OCI-LY7 (cell line): ENCODE data around the gene METTL8. TPM values are rescaled to one million over a fixed set of nuclear protein-coding genes. Genes with fewer than 3 reads are reported as not detected.

Source experiments
- BruUV-seq: library from RNA; stranded (reverse); fragments of 400-500 nt; replicated peaks from 2 replicates; lab custom pipeline; 2021; lab: Mats Ljungman, UMichigan
- CTCF ChIA-PET: fragments of 300-600 bp; sonication (Branson Sonifier 250); formaldehyde crosslinking; loops from one replicate; lab custom pipeline; 2022; ENCODE audit warnings: antibody characterized with exemption; ENCODE audit not compliant: unreplicated experiment; lab: Charles Lee
- POLR2A ChIA-PET: fragments of 300-600 bp; sonication (Branson Sonifier 250); formaldehyde crosslinking; loops from one replicate; lab custom pipeline; 2022; ENCODE audit warnings: antibody characterized with exemption; lab: Charles Lee
- DNase-seq: peaks from one replicate; pipeline ENCODE4 v3.0.0-alpha.2; 2015; ENCODE audit warnings: low spot score
- H2AFZ ChIP-seq: fragments of 200-600 bp; sonication (generic), shearing (Covaris generic); 2 replicates; pipeline ENCODE4 v1.6.1; 2014; ENCODE audit warnings: mild to moderate bottlenecking, antibody characterized with exemption, low read length, moderate library complexity
- H3K27ac ChIP-seq: fragments of 200-600 bp; sonication (generic); 2 replicates; pipeline ENCODE4 v1.5.1; 2014; ENCODE audit warnings: mixed run types, low read depth, mild to moderate bottlenecking, moderate library complexity, low read length, inconsistent platforms; ENCODE audit not compliant: poor library complexity, severe bottlenecking
- H3K36me3 ChIP-seq: fragments of 200-600 bp; sonication (generic); 2 replicates; pipeline ENCODE4 v1.6.1; 2014; ENCODE audit warnings: mild to moderate bottlenecking, antibody characterized with exemption, low read length, moderate library complexity, mixed read lengths; ENCODE audit not compliant: insufficient read depth
- H3K4me1 ChIP-seq: fragments of 200-600 bp; sonication (generic); 2 replicates; pipeline ENCODE4 v1.5.1; 2014; ENCODE audit warnings: mild to moderate bottlenecking, low read length; ENCODE audit not compliant: insufficient read depth, poor library complexity, severe bottlenecking
- H3K4me2 ChIP-seq: fragments of 200-600 bp; sonication (generic); 2 replicates; pipeline ENCODE4 v1.6.1; 2014; ENCODE audit warnings: mild to moderate bottlenecking, low read length
- H3K4me3 ChIP-seq: fragments of 200-600 bp; sonication (generic); 2 replicates; pipeline ENCODE4 v1.5.1; 2014; ENCODE audit warnings: mild to moderate bottlenecking, low read depth, low read length; ENCODE audit not compliant: poor library complexity, severe bottlenecking
- H3K79me2 ChIP-seq: fragments of 200-600 bp; sonication (generic); 2 replicates; pipeline ENCODE4 v1.6.1; 2016; ENCODE audit warnings: low read depth, mild to moderate bottlenecking, low read length, moderate library complexity, mixed read lengths; ENCODE audit not compliant: insufficient read depth
- H3K9me2 ChIP-seq: fragments of 200-600 bp; sonication (generic); 2 replicates; pipeline ENCODE4 v1.6.1; 2016; ENCODE audit warnings: mild to moderate bottlenecking, low read length, mixed read lengths; ENCODE audit not compliant: insufficient read depth
- H3K9me3 ChIP-seq: fragments of 200-600 bp; sonication (generic); 2 replicates; pipeline ENCODE4 v1.6.1; 2014; ENCODE audit warnings: mild to moderate bottlenecking, mixed run types, low read length, mixed read lengths
- H4K20me1 ChIP-seq: fragments of 200-600 bp; sonication (generic); 2 replicates; pipeline ENCODE4 v1.6.1; 2014; ENCODE audit warnings: mild to moderate bottlenecking, antibody characterized with exemption, low read length, moderate library complexity, mixed read lengths; ENCODE audit not compliant: insufficient read depth
- EZH2phosphoT487 ChIP-seq: fragments of 200-600 bp; sonication (generic); IDR thresholded peaks from 2 replicates; pipeline ENCODE4 v1.6.1; 2018; ENCODE audit warnings: low read depth, borderline replicate concordance, mild to moderate bottlenecking, mixed run types, antibody characterized with exemption, low read length, moderate library complexity, mixed read lengths
- intact Hi-C: fragments of 100-400 bp; cut with micrococcal nuclease; formaldehyde crosslinking; loops from one replicate; pipeline ENCODE4 v1.10.0; 2022; ENCODE audit not compliant: unreplicated experiment
- total RNA-seq, 2 experiments: library from RNA; depleted of rRNA in 1 of 2; stranded (reverse); fragments of >200 nt in 1 of 2; shearing (Covaris generic) in 1 of 2; gene quantifications; 2 replicates each; pipeline ENCODE4 v1.2.3, GENCODE V29; 2014 to 2022
- TF ChIP-seq, protein P1 (sequence below): fragments of 200-600 bp; sonication (generic); conservative IDR thresholded peaks from 2 replicates; pipeline ENCODE4 v1.5.1; 2014; ENCODE audit warnings: mild to moderate bottlenecking, antibody characterized with exemption, low read length, moderate library complexity, mixed read lengths

Gene METTL8
- total RNA-seq, 2 experiments from 2014 or later: 11.8 to 33.0 TPM

- peaks cover 25% of the 10 kb centered on the region for H3K36me3 ChIP-seq
- ChIA-PET CTCF (interaction anchor here (1.2 kb wide), 1 partner anchor 10 kb away, joined by 4 read pairs; no protein-coding TSS in a partner anchor), POLR2A (interaction anchor here (0.7 to 2.9 kb wide), 9 partner anchors 8 to 261 kb away, joined by 3 to 23 read pairs (median 7); no protein-coding TSS in a partner anchor)
- H4K20me1 ChIP-seq: no peaks in the 10 kb centered on the region
- H3K27ac ChIP-seq: no peak overlapping the region
- H3K9me3 ChIP-seq: peaks cover 28% of the 10 kb centered on the region
- intact Hi-C loops: no loop called here
- H3K79me2 ChIP-seq: peaks cover 16% of the 10 kb centered on the region; the same call in 1 of the 2 replicates
- H3K4me2 ChIP-seq: no peak overlapping the region
- TF ChIP-seq, protein P1, sequence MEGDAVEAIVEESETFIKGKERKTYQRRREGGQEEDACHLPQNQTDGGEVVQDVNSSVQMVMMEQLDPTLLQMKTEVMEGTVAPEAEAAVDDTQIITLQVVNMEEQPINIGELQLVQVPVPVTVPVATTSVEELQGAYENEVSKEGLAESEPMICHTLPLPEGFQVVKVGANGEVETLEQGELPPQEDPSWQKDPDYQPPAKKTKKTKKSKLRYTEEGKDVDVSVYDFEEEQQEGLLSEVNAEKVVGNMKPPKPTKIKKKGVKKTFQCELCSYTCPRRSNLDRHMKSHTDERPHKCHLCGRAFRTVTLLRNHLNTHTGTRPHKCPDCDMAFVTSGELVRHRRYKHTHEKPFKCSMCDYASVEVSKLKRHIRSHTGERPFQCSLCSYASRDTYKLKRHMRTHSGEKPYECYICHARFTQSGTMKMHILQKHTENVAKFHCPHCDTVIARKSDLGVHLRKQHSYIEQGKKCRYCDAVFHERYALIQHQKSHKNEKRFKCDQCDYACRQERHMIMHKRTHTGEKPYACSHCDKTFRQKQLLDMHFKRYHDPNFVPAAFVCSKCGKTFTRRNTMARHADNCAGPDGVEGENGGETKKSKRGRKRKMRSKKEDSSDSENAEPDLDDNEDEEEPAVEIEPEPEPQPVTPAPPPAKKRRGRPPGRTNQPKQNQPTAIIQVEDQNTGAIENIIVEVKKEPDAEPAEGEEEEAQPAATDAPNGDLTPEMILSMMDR: no peak
- TF ChIP-seq EZH2phosphoT487: no peak
- no peak for DNase-seq
- BruUV-seq: no TSS peak
- no peak overlapping the region for H2AFZ ChIP-seq
- H3K9me2 ChIP-seq: no peaks in the 10 kb centered on the region
- H3K4me3 ChIP-seq: no peak overlapping the region
- H3K4me1 ChIP-seq: peaks cover 16% of the 10 kb centered on the region
Observed at GRCh38 chr2:171399292-171399691, 34.5 kb downstream of the METTL8 start.

- H3K4me1 ChIP-seq: peaks cover 56% of the 10 kb centered on the region
- H3K27ac ChIP-seq: no peak overlapping the region
- no peaks in the 10 kb centered on the region for H3K9me3 ChIP-seq
- POLR2A ChIA-PET: interaction anchor here (0.6 to 5.3 kb wide), 13 partner anchors 8 to 223 kb away, joined by 3 to 35 read pairs (median 4); no protein-coding TSS in a partner anchor
- H3K4me3 ChIP-seq: no peak overlapping the region
- peak overlapping the region; percentile 35; the same call in 1 of the 2 replicates for H3K4me2 ChIP-seq
- CTCF ChIA-PET: interaction anchor here (0.6 kb wide), 1 partner anchor 20 kb away, joined by 3 read pairs; no protein-coding TSS in a partner anchor
- no peaks in the 10 kb centered on the region for H4K20me1 ChIP-seq
- no peak for TF ChIP-seq EZH2phosphoT487
- TF ChIP-seq, protein P1: no peak
- no peak for DNase-seq
- no TSS peak for BruUV-seq
- peaks cover 16% of the 10 kb centered on the region; the same call in 1 of the 2 replicates for H3K79me2 ChIP-seq
- peaks cover 4% of the 10 kb centered on the region for H3K36me3 ChIP-seq
- intact Hi-C loops: no loop called here
- no peaks in the 10 kb centered on the region for H3K9me2 ChIP-seq
- H2AFZ ChIP-seq: no peak overlapping the region
Observed at GRCh38 chr2:171394164-171394740, 39.5 kb downstream of the METTL8 start.

GRCh38 chr2:171393487-171393886, 40.3 kb downstream of the METTL8 start:
- H3K36me3 ChIP-seq: peaks cover 4% of the 10 kb centered on the region
- intact Hi-C loops: no loop called here
- H3K4me1 ChIP-seq: peaks cover 59% of the 10 kb centered on the region
- no peaks in the 10 kb centered on the region for H3K9me3 ChIP-seq
- H3K79me2 ChIP-seq: peaks cover 16% of the 10 kb centered on the region; the same call in 1 of the 2 replicates
- no peaks in the 10 kb centered on the region for H4K20me1 ChIP-seq
- TF ChIP-seq EZH2phosphoT487: no peak
- TF ChIP-seq, protein P1: no peak
- no peaks in the 10 kb centered on the region for H3K9me2 ChIP-seq
- no peak overlapping the region for H2AFZ ChIP-seq
- no peak for DNase-seq
- peak overlapping the region; percentile 35; the same call in 1 of the 2 replicates for H3K4me2 ChIP-seq
- ChIA-PET POLR2A (interaction anchor here (0.7 to 5.3 kb wide), 11 partner anchors 7 to 389 kb away, joined by 3 to 35 read pairs (median 4); no protein-coding TSS in a partner anchor), CTCF (interaction anchor here (0.6 kb wide), 1 partner anchor 21 kb away, joined by 3 read pairs; no protein-coding TSS in a partner anchor)
- no peak overlapping the region for H3K4me3 ChIP-seq
- no TSS peak for BruUV-seq
- H3K27ac ChIP-seq: no peak overlapping the region
